Measurements from ENCODE around the gene FNDC10. TPM values are rescaled to one million over a fixed set of nuclear protein-coding genes. Genes with fewer than 3 reads are reported as not detected.
A peak's percentile ranks its signal among the peaks of the same experiment; 100 is the strongest.
"Not testable (repeated sequence)": the region's sequence is repeated elsewhere in the genome, so short reads cannot be mapped to it uniquely, and the experiment has no call there.

FNDC10 gene
- total RNA-seq, 6 experiments from 2014 or later, result 1.6 to 4.0 (median 2.0) TPM

DNA sequence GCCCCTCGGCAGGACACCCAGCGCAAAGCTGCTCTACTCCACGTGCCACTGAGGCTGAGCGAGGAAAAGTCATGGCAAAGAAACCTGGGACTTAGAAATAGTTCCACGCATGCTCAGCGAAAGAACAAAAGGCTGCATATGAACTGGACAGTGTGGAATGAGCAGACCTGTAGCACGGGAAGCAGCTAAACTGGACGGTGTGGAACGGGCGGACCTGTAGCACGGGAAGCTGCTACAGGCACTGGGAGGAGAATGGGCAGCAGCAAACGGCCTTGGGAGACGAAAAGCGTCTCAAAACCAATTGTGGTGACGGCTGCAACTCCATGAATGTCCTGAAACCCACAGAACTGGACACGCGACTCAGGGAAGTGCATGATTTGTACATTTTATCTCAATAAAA lies 40.9 kb downstream of the FNDC10 start:
- Mint-ChIP-seq H3K9me3 (no peaks in the 10 kb centered on the region), H3K4me3 (no peak overlapping the region), H3K36me3 (ENCODE audit: low read depth) (peaks cover 18% of the 10 kb centered on the region), H3K27me3 (ENCODE audit: insufficient read depth) (no peaks in the 10 kb centered on the region; the same call in 1 of the 2 replicates), H3K27ac (no peak overlapping the region), H3K4me1 (ENCODE audit: low read depth) (peaks cover 11% of the 10 kb centered on the region)
- DNase-seq, result no peak
- no peak for TF ChIP-seq CTCF (IDR thresholded peaks at IDR 0.05)

- Mint-ChIP-seq H3K27me3 (ENCODE audit: insufficient read depth) (no peaks in the 10 kb centered on the region; the same call in 1 of the 2 replicates), H3K4me3 (no peak overlapping the region), H3K4me1 (ENCODE audit: low read depth) (peaks cover 11% of the 10 kb centered on the region), H3K27ac (no peak overlapping the region; the same call in 1 of the 2 replicates), H3K9me3 (no peaks in the 10 kb centered on the region), H3K36me3 (ENCODE audit: low read depth) (peaks cover 14% of the 10 kb centered on the region)
- no peak for TF ChIP-seq CTCF (IDR thresholded peaks at IDR 0.05)
- no peak for DNase-seq
Observed at GRCh38 chr1:1558591-1558990, 41.3 kb downstream of the FNDC10 start.

DNA sequence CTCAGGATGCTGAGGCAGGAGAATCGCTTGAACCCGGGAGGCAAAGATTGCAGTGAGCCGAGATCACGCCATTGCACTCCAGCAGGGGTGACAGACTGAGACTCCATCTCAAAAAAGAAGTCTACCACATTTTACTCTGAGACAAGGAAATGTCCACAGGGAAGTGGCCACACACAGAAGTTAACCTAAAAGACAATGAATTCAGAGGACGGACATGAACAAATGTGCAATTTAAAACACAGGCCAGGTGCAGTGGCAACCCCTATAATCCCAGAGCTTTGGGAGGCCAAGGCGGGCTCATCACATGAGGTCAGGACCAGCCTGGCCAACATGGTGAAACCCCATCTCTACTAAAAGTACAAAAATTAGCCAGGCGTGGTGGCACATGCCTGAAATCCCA lies 42.2 kb downstream of the FNDC10 start:
- H3K36me3 Mint-ChIP-seq (ENCODE audit: low read depth), result peaks cover 13% of the 10 kb centered on the region
- not testable (repeated sequence) for H3K9me3 Mint-ChIP-seq; H3K27me3 Mint-ChIP-seq (ENCODE audit: insufficient read depth); H3K27ac Mint-ChIP-seq; DNase-seq; H3K4me3 Mint-ChIP-seq
- peaks cover 11% of the 10 kb centered on the region for H3K4me1 Mint-ChIP-seq (ENCODE audit: low read depth)

- H3K4me3 Mint-ChIP-seq; DNase-seq; H3K36me3 Mint-ChIP-seq (ENCODE audit: low read depth); H3K27me3 Mint-ChIP-seq (ENCODE audit: insufficient read depth); H3K27ac Mint-ChIP-seq; H3K9me3 Mint-ChIP-seq: not testable (repeated sequence)
- H3K4me1 Mint-ChIP-seq (ENCODE audit: low read depth), result peaks cover 12% of the 10 kb centered on the region
Observed at GRCh38 chr1:1556961-1557360, 43.0 kb downstream of the FNDC10 start.

GRCh38 chr1:1556505-1556904 lies 43.4 kb downstream of the FNDC10 start:
- DNase-seq, result no peak
- no peak for TF ChIP-seq CTCF (IDR thresholded peaks at IDR 0.05)
- Mint-ChIP-seq H3K27me3 (ENCODE audit: insufficient read depth) (no peaks in the 10 kb centered on the region; the same call in 1 of the 2 replicates), H3K9me3 (no peaks in the 10 kb centered on the region), H3K27ac (no peak overlapping the region), H3K36me3 (ENCODE audit: low read depth) (peaks cover 5% of the 10 kb centered on the region; the same call in 1 of the 2 replicates), H3K4me1 (ENCODE audit: low read depth) (peaks cover 17% of the 10 kb centered on the region), H3K4me3 (no peak overlapping the region)

- Mint-ChIP-seq H3K36me3 (ENCODE audit: low read depth) (peaks cover 5% of the 10 kb centered on the region; the same call in 1 of the 2 replicates), H3K9me3 (no peaks in the 10 kb centered on the region), H3K27ac (peak overlapping the region; percentile 89), H3K4me1 (ENCODE audit: low read depth) (peaks cover 24% of the 10 kb centered on the region), H3K4me3 (peak overlapping the region; percentile 36; the same call in 1 of the 2 replicates), H3K27me3 (ENCODE audit: insufficient read depth) (no peaks in the 10 kb centered on the region; the same call in 1 of the 2 replicates)
- TF ChIP-seq CTCF (IDR thresholded peaks at IDR 0.05), result no peak
- peak; percentile 82 for DNase-seq
Observed at GRCh38 chr1:1554926-1555915, 44.7 kb downstream of the FNDC10 start.
